ENCODE results near the gene DUSP1.

The DUSP1 gene

GRCh38 chr5:172777881-172778814, 7.2 kb upstream of the DUSP1 start:
- DNase-seq (ENCODE audit: low read depth) = no peak

- DNase-seq (ENCODE audit: low read depth) = no peak
These were observed 5.2 kb upstream of the DUSP1 start for GRCh38 chr5:172776235-172776594.

GRCh38 chr5:172775326-172776234, 4.6 kb upstream of the DUSP1 start:
- DNase-seq (ENCODE audit: low read depth) = no peak

DNA sequence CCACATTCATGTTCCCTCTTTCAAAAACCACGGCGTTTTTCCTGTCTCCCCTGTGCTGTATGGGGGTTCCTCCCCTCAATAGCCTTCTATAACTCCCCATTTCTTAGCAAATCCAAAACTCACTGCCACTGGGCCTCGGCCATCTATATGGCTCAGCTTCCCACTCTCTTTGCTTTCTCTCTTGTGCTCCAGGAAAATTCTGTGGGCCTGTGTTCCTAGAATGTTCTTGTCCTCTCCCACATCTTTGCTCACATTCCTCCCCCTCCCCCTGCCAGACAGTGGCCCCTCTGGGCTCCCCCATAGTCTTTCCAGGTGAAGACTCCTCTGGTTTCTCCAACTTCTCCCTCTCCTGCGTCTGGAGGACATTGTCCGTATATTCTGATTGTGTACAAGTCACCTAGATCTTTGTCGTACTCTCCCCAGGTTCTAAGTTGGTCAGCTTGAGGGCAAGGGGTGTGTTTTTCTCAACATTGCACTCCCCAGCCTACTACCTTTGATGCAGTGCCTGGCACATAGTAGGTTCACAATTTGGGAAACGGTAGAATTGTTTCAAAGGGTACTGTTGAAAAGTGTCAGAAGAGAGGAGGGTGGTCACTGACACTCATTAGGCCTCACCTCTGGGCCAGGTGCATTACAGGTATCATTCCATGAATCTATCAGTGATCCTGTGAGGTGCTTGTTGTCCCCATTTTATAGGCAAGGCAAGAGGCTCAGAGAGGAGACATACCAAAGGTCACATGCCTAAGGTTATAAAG, 3.7 kb upstream of the DUSP1 start:
- no peak for DNase-seq (ENCODE audit: low read depth)

GRCh38 chr5:172773481-172774469, 2.8 kb upstream of the DUSP1 start:
- DNase-seq (ENCODE audit: low read depth) = no peak

GRCh38 chr5:172772112-172772906, 1.3 kb upstream of the DUSP1 start:
- peak; percentile 52 for DNase-seq (ENCODE audit: low read depth)

GRCh38 chr5:172771439-172772111, 580 bp upstream of the DUSP1 start:
- no peak for DNase-seq (ENCODE audit: low read depth)

GRCh38 chr5:172770374-172770674, 671 bp downstream of the DUSP1 start:
- no peak for DNase-seq (ENCODE audit: low read depth)

- DNase-seq (ENCODE audit: low read depth) = no peak
These were observed 1.2 kb downstream of the DUSP1 start for GRCh38 chr5:172769616-172770373.

DNA sequence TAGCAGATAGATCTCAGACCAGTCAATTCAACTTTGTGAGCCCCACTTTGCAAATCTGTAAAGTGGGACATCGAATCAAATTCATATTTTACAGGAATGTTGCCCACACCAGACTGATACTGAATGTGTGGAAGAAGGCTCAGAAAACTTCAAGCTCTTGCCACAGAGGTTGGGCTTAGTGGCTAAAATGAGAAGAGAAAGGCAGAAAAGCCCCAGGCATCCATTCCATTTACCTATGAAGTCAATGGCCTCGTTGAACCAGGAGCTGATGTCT, 1.7 kb downstream of the DUSP1 start:
- DNase-seq (ENCODE audit: low read depth) = no peak

GRCh38 chr5:172768573-172769341, 2.2 kb downstream of the DUSP1 start:
- DNase-seq (ENCODE audit: low read depth) = no peak

GRCh38 chr5:172768098-172768572, 2.9 kb downstream of the DUSP1 start:
- no peak for DNase-seq (ENCODE audit: low read depth)

- DNase-seq (ENCODE audit: low read depth) = no peak
These were observed 4.5 kb downstream of the DUSP1 start for GRCh38 chr5:172766287-172767108.

- DNase-seq (ENCODE audit: low read depth) = no peak
These were observed 5.2 kb downstream of the DUSP1 start for GRCh38 chr5:172765766-172766286.

- peak; percentile 60 for DNase-seq (ENCODE audit: low read depth)
These were observed 5.9 kb downstream of the DUSP1 start for GRCh38 chr5:172764861-172765765.

GRCh38 chr5:172763120-172763464, 7.9 kb downstream of the DUSP1 start:
- DNase-seq (ENCODE audit: low read depth) = no peak
